Astrocyte of the cerebellum (primary cell): Measurements from ENCODE around the gene TRAF7.
"Not testable (repeated sequence)": the region's sequence is repeated elsewhere in the genome, so short reads cannot be mapped to it uniquely, and the experiment has no call there.

Experiments used
- DNase-seq: peaks from one replicate; pipeline ENCODE4 v3.0.0-alpha.2; 2011; ENCODE audit warnings: low read depth
- H3K4me3 ChIP-seq: 2 replicates; pipeline ENCODE4 v1.5.1; 2011; ENCODE audit warnings: mild to moderate bottlenecking, low read depth, low read length, moderate library complexity
- CTCF ChIP-seq: IDR thresholded peaks from 2 replicates; pipeline ENCODE4 v1.5.1; 2012; ENCODE audit warnings: low read length, low read depth, moderate library complexity, mild to moderate bottlenecking; ENCODE audit errors: missing control alignments
- in situ Hi-C: cut with HindIII; loops from 2 replicates; pipeline ENCODE4 v1.10.0; 2017; ENCODE audit warnings: low sequenced_read_pairs

Gene TRAF7

GRCh38 chr16:2126161-2126743, 29.3 kb upstream of the TRAF7 start:
- in situ Hi-C loops, DNase-seq, H3K4me3 ChIP-seq: not testable (repeated sequence)

- H3K4me3 ChIP-seq, in situ Hi-C loops, DNase-seq: not testable (repeated sequence)
Observed at GRCh38 chr16:2126928-2127556, 28.5 kb upstream of the TRAF7 start.

- H3K4me3 ChIP-seq, DNase-seq, in situ Hi-C loops: not testable (repeated sequence)
Observed at GRCh38 chr16:2127630-2128280, 27.8 kb upstream of the TRAF7 start.

- DNase-seq, in situ Hi-C loops, H3K4me3 ChIP-seq: not testable (repeated sequence)
Observed at GRCh38 chr16:2129251-2129650, 26.3 kb upstream of the TRAF7 start.

- DNase-seq, in situ Hi-C loops, H3K4me3 ChIP-seq: not testable (repeated sequence)
Observed at GRCh38 chr16:2129890-2130447, 25.6 kb upstream of the TRAF7 start.

- H3K4me3 ChIP-seq: peak overlapping the region; percentile 18
- in situ Hi-C loops, DNase-seq: not testable (repeated sequence)
Observed at GRCh38 chr16:2133797-2134196, 21.8 kb upstream of the TRAF7 start.

GRCh38 chr16:2135071-2135470, 20.5 kb upstream of the TRAF7 start:
- DNase-seq, in situ Hi-C loops: not testable (repeated sequence)
- peak overlapping the region; percentile 50 for H3K4me3 ChIP-seq

- in situ Hi-C loops: not testable (repeated sequence)
- H3K4me3 ChIP-seq: peak within 1 kb of the TSS; percentile 50
- DNase-seq: peak; percentile 78
Observed at GRCh38 chr16:2135770-2136490, 19.7 kb upstream of the TRAF7 start, which contains the start of gene PKD1. Gene PKD1, minus strand, starts transcription at chr16:2135898. Its CDS starts 209 bp downstream, at chr16:2135689.

- no peak for TF ChIP-seq CTCF
Observed at GRCh38 chr16:2142942-2143877, 12.4 kb upstream of the TRAF7 start.

GRCh38 chr16:2143878-2144485, 11.6 kb upstream of the TRAF7 start:
- no peak overlapping the region for H3K4me3 ChIP-seq
- no peak for DNase-seq
- no peak for TF ChIP-seq CTCF
- in situ Hi-C loops: no loop called here

More at GRCh38 chr16:2142942-2143877, 12.4 kb upstream of the TRAF7 start:
- in situ Hi-C loops: no loop called here
- no peak for DNase-seq
- no peak overlapping the region for H3K4me3 ChIP-seq
